Chondrocyte (in vitro differentiated cells): ENCODE results near the gene AGAP2. TPM values are rescaled to one million over a fixed set of nuclear protein-coding genes. Genes with fewer than 3 reads are reported as not detected.

Source experiments
- DNase-seq: peaks from one replicate; pipeline ENCODE4 v3.0.0; 2021; ENCODE audit warnings: mixed read lengths, low spot score
- H3K27ac Mint-ChIP-seq: one replicate; pipeline ENCODE4 v1.8.0; 2021; ENCODE audit warnings: mild to moderate bottlenecking, moderate library complexity, mixed read lengths; ENCODE audit not compliant: unreplicated experiment
- H3K27me3 Mint-ChIP-seq: 2 replicates; pipeline ENCODE4 v1.8.0; 2021; ENCODE audit warnings: low read depth, mixed read lengths
- H3K36me3 Mint-ChIP-seq: 2 replicates; pipeline ENCODE4 v1.8.0; 2021; ENCODE audit warnings: low read depth, mixed read lengths
- H3K4me1 Mint-ChIP-seq: 2 replicates; pipeline ENCODE4 v1.8.0; 2021; ENCODE audit warnings: low read depth, mild to moderate bottlenecking, mixed read lengths
- H3K4me3 Mint-ChIP-seq: one replicate; pipeline ENCODE4 v1.8.0; 2021; ENCODE audit warnings: mild to moderate bottlenecking, moderate library complexity, mixed read lengths; ENCODE audit not compliant: unreplicated experiment
- H3K9me3 Mint-ChIP-seq: 2 replicates; pipeline ENCODE4 v1.8.0; 2021; ENCODE audit warnings: low read depth, mixed read lengths
- total RNA-seq: library from RNA; stranded (reverse); gene quantifications from 3 replicates; pipeline ENCODE4 v1.2.1, GENCODE V29; 2021
- TF ChIP-seq, protein P1 (sequence below): fragments of 200-600 bp; sonication (generic); IDR thresholded peaks from 2 replicates; pipeline ENCODE4 v1.5.0; 2021; ENCODE audit warnings: antibody characterized with exemption, mild to moderate bottlenecking, moderate library complexity

The AGAP2 gene
- total RNA-seq, 1 donor from 2014 or later: 1.9 TPM

DNA sequence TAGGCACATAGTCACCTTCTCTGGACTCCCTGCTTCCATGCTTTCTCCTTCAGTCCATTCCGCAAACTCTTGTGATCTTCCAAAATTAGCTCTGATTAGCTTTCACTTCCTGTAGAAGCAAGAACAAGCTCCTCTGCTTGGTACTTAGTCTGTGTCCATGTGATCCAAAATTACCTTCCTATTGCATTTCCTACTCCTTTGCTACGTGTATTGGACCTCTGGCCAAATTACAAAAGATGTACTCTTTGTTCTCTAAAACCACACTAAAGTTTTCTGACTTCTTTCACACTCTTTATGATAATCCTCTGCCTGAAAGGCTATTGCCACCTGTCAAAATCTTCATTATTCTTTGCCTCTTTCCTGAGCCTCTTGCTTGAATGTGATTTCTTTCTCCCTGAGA, 43.3 kb upstream of the AGAP2 start:
- Mint-ChIP-seq H3K4me3 (no peak overlapping the region), H3K27me3 (no peaks in the 10 kb centered on the region), H3K36me3 (peaks cover 11% of the 10 kb centered on the region), H3K9me3 (no peaks in the 10 kb centered on the region), H3K4me1 (peaks cover 16% of the 10 kb centered on the region), H3K27ac (no peak overlapping the region)
- TF ChIP-seq, protein P1, sequence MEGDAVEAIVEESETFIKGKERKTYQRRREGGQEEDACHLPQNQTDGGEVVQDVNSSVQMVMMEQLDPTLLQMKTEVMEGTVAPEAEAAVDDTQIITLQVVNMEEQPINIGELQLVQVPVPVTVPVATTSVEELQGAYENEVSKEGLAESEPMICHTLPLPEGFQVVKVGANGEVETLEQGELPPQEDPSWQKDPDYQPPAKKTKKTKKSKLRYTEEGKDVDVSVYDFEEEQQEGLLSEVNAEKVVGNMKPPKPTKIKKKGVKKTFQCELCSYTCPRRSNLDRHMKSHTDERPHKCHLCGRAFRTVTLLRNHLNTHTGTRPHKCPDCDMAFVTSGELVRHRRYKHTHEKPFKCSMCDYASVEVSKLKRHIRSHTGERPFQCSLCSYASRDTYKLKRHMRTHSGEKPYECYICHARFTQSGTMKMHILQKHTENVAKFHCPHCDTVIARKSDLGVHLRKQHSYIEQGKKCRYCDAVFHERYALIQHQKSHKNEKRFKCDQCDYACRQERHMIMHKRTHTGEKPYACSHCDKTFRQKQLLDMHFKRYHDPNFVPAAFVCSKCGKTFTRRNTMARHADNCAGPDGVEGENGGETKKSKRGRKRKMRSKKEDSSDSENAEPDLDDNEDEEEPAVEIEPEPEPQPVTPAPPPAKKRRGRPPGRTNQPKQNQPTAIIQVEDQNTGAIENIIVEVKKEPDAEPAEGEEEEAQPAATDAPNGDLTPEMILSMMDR: no peak
- no peak for DNase-seq

DNA sequence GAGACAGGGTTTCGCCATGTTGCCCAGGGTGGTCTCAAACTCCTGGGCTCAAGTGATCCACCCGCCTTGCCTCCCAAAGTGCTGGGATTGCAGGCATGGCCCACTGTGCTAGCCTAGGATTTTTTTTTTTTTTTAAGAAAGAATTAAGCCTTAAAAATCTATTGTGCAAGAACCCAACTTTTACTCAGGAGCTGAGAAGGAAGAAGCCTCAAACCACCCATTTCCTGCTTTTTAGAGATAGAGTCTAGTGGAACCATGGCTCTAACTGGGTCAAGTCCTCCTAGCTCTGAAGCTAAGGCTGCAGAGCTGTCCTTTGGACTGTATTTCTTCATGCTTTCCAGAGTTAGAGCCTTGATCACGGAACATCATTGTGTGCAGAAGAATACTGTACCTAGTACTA, 42.7 kb upstream of the AGAP2 start:
- Mint-ChIP-seq H3K4me1 (peaks cover 16% of the 10 kb centered on the region), H3K27ac (peak overlapping the region; percentile 45), H3K36me3 (peaks cover 9% of the 10 kb centered on the region), H3K9me3 (no peaks in the 10 kb centered on the region), H3K4me3 (no peak overlapping the region), H3K27me3 (no peaks in the 10 kb centered on the region)
- no peak for DNase-seq
- TF ChIP-seq, protein P1: no peak

DNA sequence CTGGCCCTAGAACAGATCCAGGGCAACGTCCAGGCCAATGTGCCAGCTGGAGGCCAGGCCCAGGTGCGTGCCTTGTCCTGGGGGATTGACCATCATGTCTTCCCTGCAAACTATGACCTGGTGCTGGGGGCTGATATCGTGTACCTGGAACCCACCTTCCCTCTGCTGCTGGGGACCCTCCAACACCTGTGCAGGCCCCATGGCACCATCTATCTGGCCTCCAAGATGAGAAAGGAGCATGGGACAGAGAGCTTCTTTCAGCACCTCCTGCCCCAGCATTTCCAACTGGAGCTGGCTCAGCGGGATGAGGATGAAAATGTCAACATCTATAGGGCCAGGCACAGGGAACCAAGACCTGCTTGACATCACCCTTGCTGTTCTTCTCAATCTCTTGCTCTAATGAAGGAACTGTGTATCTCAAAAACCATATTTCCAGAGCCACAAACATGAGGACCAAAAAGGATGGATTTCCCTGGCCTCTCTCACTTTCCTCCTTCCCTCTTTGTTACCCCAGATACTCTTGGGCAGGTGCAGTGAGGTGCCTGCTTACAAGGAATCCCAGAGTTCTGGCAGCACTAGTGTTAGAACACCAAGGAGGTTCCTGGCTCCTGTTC, 41.8 kb upstream of the AGAP2 start:
- H3K4me3 Mint-ChIP-seq: no peak overlapping the region
- no peak for DNase-seq
- TF ChIP-seq, protein P1: no peak
- no peaks in the 10 kb centered on the region for H3K9me3 Mint-ChIP-seq
- H3K4me1 Mint-ChIP-seq: peaks cover 16% of the 10 kb centered on the region
- peaks cover 13% of the 10 kb centered on the region for H3K36me3 Mint-ChIP-seq
- H3K27ac Mint-ChIP-seq: peak overlapping the region; percentile 28
- no peaks in the 10 kb centered on the region for H3K27me3 Mint-ChIP-seq

DNA sequence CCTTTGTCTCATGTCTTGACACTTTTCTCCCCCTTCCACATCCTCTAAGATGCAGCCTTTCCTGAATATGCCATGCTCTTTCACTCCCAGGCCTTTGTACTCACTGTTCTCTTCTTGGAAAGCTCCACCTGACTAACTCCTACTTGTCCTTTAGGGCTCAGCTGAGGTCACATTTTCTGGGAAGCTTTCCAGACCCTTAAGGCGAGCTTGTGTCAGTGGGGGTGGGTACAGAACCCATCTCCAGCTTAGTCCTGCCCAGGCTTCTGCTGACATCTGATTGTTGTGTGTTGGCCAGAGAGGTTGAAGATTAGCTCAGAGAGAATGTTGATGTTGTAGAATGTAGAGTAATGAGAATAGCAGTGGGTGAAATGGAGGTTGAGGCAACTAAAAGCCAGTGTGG, 41.2 kb upstream of the AGAP2 start:
- TF ChIP-seq, protein P1: no peak
- peaks cover 13% of the 10 kb centered on the region for H3K36me3 Mint-ChIP-seq
- H3K27ac Mint-ChIP-seq: no peak overlapping the region
- no peak for DNase-seq
- H3K9me3 Mint-ChIP-seq: no peaks in the 10 kb centered on the region
- no peak overlapping the region for H3K4me3 Mint-ChIP-seq
- H3K4me1 Mint-ChIP-seq: peaks cover 16% of the 10 kb centered on the region
- H3K27me3 Mint-ChIP-seq: no peaks in the 10 kb centered on the region

DNA sequence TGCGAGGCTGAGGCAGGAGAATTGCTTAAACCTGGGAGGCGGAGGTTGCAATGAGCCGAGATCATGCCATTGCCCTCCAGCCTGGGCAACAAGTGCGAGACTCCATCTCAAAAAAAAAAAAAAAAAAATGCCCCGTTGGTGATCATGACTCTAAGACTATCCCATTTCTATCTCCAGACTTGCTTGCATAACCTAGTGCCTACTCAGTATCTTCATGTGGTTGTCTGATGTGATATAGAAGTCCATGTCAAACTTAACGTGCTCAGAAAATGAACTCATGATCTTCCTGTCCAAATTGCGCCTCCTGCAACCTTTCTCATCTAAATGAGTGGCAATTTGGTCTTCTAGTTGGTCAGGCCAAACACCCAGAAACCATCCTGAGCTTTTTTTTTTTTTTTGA, 39.4 kb upstream of the AGAP2 start:
- TF ChIP-seq, protein P1: no peak
- no peaks in the 10 kb centered on the region for H3K9me3 Mint-ChIP-seq
- peaks cover 14% of the 10 kb centered on the region for H3K36me3 Mint-ChIP-seq
- H3K4me1 Mint-ChIP-seq: peaks cover 17% of the 10 kb centered on the region
- H3K27ac Mint-ChIP-seq: no peak overlapping the region
- no peak for DNase-seq
- H3K27me3 Mint-ChIP-seq: no peaks in the 10 kb centered on the region
- no peak overlapping the region for H3K4me3 Mint-ChIP-seq
